Left ventricle myocardium inferior (tissue), 1 donor: ENCODE measurements around the gene RAD9B. TPM values are rescaled to one million over a fixed set of nuclear protein-coding genes. Genes with fewer than 3 reads are reported as not detected.
"Not testable (repeated sequence)": the region's sequence is repeated elsewhere in the genome, so short reads cannot be mapped to it uniquely, and the experiment has no call there.

Experiments used
- DNase-seq: peaks from one replicate; pipeline ENCODE4 v3.0.0-alpha.2; 2020
- H3K27ac ChIP-seq: fragments of 200-600 bp; replicated peaks from 2 replicates; pipeline ENCODE4 v1.8.0; 2021
- H3K27me3 ChIP-seq: fragments of 200-600 bp; 2 replicates; pipeline ENCODE4 v1.8.0; 2021; ENCODE audit warnings: low read depth
- H3K36me3 ChIP-seq: fragments of 200-600 bp; 2 replicates; pipeline ENCODE4 v1.8.0; 2021
- H3K4me1 ChIP-seq: fragments of 200-600 bp; 2 replicates; pipeline ENCODE4 v1.8.0; 2021
- H3K4me3 ChIP-seq: fragments of 200-600 bp; 2 replicates; pipeline ENCODE4 v1.8.0; 2021; ENCODE audit warnings: mild to moderate bottlenecking, moderate library complexity
- H3K9me3 ChIP-seq: fragments of 200-600 bp; replicated peaks from 2 replicates; pipeline ENCODE4 v1.8.0; 2021
- CTCF ChIP-seq: fragments of 200-600 bp; IDR thresholded peaks from 2 replicates; pipeline ENCODE4 v1.8.0; 2021; ENCODE audit warnings: antibody characterized with exemption, mild to moderate bottlenecking, borderline replicate concordance
- intact Hi-C: fragments of 100-400 bp; cut with micrococcal nuclease; formaldehyde crosslinking; loops from one replicate; pipeline ENCODE4 v1.11.0; 2022
- long read RNA-seq: library from polyadenylated mRNA; unstranded; transcript quantifications from one replicate; pipeline ENCODE4 v2.0.0, GENCODE V29; 2021
- total RNA-seq: library from RNA; stranded (reverse); fragmentation: NEBNext Ultra II Directional; extraction: Animal tissue kit (Norgen Biotek cat#: 25700); gene quantifications from one replicate; pipeline ENCODE4 v1.2.1, GENCODE V29; 2021
- donor health status: DM: no; HTN: yes; CAD: no; lungs with severe emphysema.

Gene RAD9B
- total RNA-seq, result 0.63 TPM
- long read RNA-seq, result 0 reads

GRCh38 chr12:110501752-110502738 lies at the start of gene RAD9B, which contains the start of gene VPS29:
Gene RAD9B (plus strand): TSS chr12:110502331. CDS start chr12:110502338, 7 bp downstream.
Gene VPS29 (minus strand): TSS chr12:110502111. CDS start chr12:110502051, 60 bp downstream.
- peaks cover 51% of the 10 kb centered on the region for H3K4me1 ChIP-seq
- no peaks in the 10 kb centered on the region for H3K27me3 ChIP-seq
- no peaks in the 10 kb centered on the region for H3K9me3 ChIP-seq
- TF ChIP-seq CTCF, result no peak
- DNase-seq, result peak; percentile 99
- intact Hi-C loops, result no loop called here
- H3K4me3 ChIP-seq, result peak within 1 kb of the TSS; percentile 98
- H3K36me3 ChIP-seq, result no peaks in the 10 kb centered on the region
- H3K27ac ChIP-seq, result peak within 1 kb of the TSS; percentile 93

- H3K4me3 ChIP-seq, result no peak overlapping the region
- peaks cover 55% of the 10 kb centered on the region for H3K36me3 ChIP-seq
- H3K4me1 ChIP-seq, result peaks cover 23% of the 10 kb centered on the region
- intact Hi-C loops, result no loop called here
- H3K9me3 ChIP-seq, result no peaks in the 10 kb centered on the region
- H3K27ac ChIP-seq, result no peak overlapping the region
- TF ChIP-seq CTCF, result no peak
- H3K27me3 ChIP-seq, result no peaks in the 10 kb centered on the region
- DNase-seq, result no peak
Measured at GRCh38 chr12:110453569-110454296, 48.4 kb upstream of the RAD9B start.

GRCh38 chr12:110458756-110459155 lies 43.4 kb upstream of the RAD9B start:
- no peak overlapping the region for H3K4me3 ChIP-seq
- no peak for TF ChIP-seq CTCF
- no peak overlapping the region for H3K27ac ChIP-seq
- no peaks in the 10 kb centered on the region for H3K4me1 ChIP-seq
- no peak for DNase-seq
- H3K9me3 ChIP-seq, result no peaks in the 10 kb centered on the region
- intact Hi-C loops, result no loop called here
- no peaks in the 10 kb centered on the region for H3K27me3 ChIP-seq
- peaks cover 86% of the 10 kb centered on the region for H3K36me3 ChIP-seq

GRCh38 chr12:110461189-110461588 lies 40.9 kb upstream of the RAD9B start:
- DNase-seq, H3K4me3 ChIP-seq, H3K27ac ChIP-seq, intact Hi-C loops, H3K27me3 ChIP-seq, H3K4me1 ChIP-seq, H3K9me3 ChIP-seq: not testable (repeated sequence)
- H3K36me3 ChIP-seq, result peaks cover 75% of the 10 kb centered on the region

- peaks cover 39% of the 10 kb centered on the region for H3K36me3 ChIP-seq
- TF ChIP-seq CTCF, result no peak
- intact Hi-C loops, result no loop called here
Measured at GRCh38 chr12:110465024-110465423, 37.1 kb upstream of the RAD9B start.

GRCh38 chr12:110465765-110466164 lies 36.4 kb upstream of the RAD9B start:
- H3K27me3 ChIP-seq, H3K4me3 ChIP-seq, DNase-seq, H3K9me3 ChIP-seq, intact Hi-C loops, H3K27ac ChIP-seq: not testable (repeated sequence)
- peaks cover 32% of the 10 kb centered on the region for H3K36me3 ChIP-seq
- H3K4me1 ChIP-seq, result peaks cover 33% of the 10 kb centered on the region

More at GRCh38 chr12:110465024-110465423, 37.1 kb upstream of the RAD9B start:
- no peaks in the 10 kb centered on the region for H3K9me3 ChIP-seq
- no peak overlapping the region for H3K4me3 ChIP-seq
- DNase-seq, result no peak
- no peaks in the 10 kb centered on the region for H3K27me3 ChIP-seq
- H3K27ac ChIP-seq, result no peak overlapping the region
- peaks cover 33% of the 10 kb centered on the region for H3K4me1 ChIP-seq
